ENCODE data around the gene ANXA6. TPM values are rescaled to one million over a fixed set of nuclear protein-coding genes. Genes with fewer than 3 reads are reported as not detected.
A peak's percentile ranks its signal among the peaks of the same experiment; 100 is the strongest.

ANXA6 gene
- 245 and 254 TPM in 2 replicates for total RNA-seq
- long read RNA-seq, transcript ANXA6-201 (26 exons, 2,593 nt) = major isoform, 798 of 1,041 reads
- long read RNA-seq, partial matches to known transcripts = 211 of 1,041 reads
- long read RNA-seq, other reads (novel, unspliced or antisense) = 32 of 1,041 reads

DNA sequence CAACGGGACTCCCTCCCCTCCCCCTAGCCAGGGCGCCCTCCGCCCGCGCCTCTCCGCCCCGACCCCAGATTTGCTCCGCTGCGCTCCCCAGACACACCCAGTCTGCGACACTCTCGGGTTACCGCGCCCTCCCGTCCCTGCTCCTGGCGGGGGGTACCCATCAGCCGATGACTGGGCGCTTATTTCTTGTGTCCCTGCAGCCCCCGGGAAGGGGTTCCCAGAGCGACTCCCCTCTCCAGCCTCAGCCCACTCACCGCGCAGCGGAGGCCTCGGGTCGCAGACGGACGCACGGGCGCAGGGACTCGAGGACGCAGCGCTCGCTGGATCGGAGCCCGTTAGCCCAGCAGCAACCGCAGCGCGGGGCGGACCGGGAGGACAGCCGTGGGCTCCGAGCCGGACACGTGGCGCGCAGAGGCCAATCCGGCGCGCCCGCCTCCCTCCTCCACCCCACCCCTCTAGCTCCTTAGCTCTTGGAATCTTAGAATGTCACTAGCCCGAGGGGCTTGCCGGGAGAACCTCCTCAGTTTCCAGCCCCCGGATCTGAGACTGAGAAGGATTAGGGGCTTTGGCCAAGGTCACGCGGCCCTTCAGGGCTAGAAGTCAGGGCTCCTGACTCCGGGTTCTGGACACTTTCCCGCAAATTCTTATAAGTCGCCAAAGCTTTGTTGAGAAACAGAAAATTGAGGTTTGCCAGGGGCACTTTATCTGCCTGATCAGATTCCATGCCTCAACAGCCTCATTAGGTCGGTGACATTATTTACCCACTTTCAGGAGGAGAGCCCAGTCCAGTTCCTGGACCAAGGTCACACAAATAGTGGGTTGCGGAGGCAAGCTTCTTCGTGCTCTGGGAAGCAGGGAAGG lies at the start of gene ANXA6:
TSS of gene ANXA6 (minus strand) at position 354 of the 861 bp plus-strand sequence. CDS start 9,878 bp downstream, outside the sequence.
- Mint-ChIP-seq H3K36me3 (ENCODE audit: unreplicated experiment) (no peaks in the 10 kb centered on the region), H3K4me3 (ENCODE audit: unreplicated experiment) (peak within 1 kb of the TSS; percentile 86), H3K9me3 (ENCODE audit: unreplicated experiment) (no peaks in the 10 kb centered on the region), H3K27ac (ENCODE audit: unreplicated experiment) (peak within 1 kb of the TSS; percentile 91), H3K4me1 (ENCODE audit: unreplicated experiment) (peaks cover 42% of the 10 kb centered on the region), H3K27me3 (ENCODE audit: unreplicated experiment) (peaks cover 2% of the 10 kb centered on the region)
- TF ChIP-seq, protein P1, sequence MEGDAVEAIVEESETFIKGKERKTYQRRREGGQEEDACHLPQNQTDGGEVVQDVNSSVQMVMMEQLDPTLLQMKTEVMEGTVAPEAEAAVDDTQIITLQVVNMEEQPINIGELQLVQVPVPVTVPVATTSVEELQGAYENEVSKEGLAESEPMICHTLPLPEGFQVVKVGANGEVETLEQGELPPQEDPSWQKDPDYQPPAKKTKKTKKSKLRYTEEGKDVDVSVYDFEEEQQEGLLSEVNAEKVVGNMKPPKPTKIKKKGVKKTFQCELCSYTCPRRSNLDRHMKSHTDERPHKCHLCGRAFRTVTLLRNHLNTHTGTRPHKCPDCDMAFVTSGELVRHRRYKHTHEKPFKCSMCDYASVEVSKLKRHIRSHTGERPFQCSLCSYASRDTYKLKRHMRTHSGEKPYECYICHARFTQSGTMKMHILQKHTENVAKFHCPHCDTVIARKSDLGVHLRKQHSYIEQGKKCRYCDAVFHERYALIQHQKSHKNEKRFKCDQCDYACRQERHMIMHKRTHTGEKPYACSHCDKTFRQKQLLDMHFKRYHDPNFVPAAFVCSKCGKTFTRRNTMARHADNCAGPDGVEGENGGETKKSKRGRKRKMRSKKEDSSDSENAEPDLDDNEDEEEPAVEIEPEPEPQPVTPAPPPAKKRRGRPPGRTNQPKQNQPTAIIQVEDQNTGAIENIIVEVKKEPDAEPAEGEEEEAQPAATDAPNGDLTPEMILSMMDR (IDR thresholded peaks at IDR 0.05) = no peak
- peak; percentile 92 for DNase-seq (ENCODE audit: extremely low spot score, unreplicated experiment)

DNA sequence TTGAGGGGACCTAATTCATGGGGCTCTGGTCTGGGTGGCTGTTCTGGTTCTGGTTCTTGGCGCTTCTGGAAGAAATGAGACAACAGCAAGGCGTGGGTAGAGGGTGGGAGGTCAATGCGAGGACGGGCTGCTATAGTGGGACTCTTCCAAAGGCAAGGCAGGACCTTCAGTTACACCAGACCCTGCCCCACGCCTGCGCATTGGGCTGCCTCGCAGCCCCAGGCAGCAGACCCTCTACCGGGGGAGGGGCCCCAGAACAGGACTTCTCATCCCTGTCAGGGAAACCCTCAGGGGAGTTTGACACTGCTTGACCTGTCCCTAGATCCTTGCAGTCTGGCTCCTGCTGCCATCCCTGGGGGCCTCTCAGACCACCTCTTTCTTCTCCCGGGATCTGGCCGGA lies 47.8 kb upstream of the ANXA6 start:
- Mint-ChIP-seq H3K36me3 (ENCODE audit: unreplicated experiment) (no peaks in the 10 kb centered on the region), H3K27me3 (ENCODE audit: unreplicated experiment) (peaks cover 11% of the 10 kb centered on the region), H3K4me3 (ENCODE audit: unreplicated experiment) (no peak overlapping the region), H3K9me3 (ENCODE audit: unreplicated experiment) (no peaks in the 10 kb centered on the region), H3K4me1 (ENCODE audit: unreplicated experiment) (no peaks in the 10 kb centered on the region), H3K27ac (ENCODE audit: unreplicated experiment) (no peak overlapping the region)
- TF ChIP-seq, protein P1 (IDR thresholded peaks at IDR 0.05) = no peak
- DNase-seq (ENCODE audit: extremely low spot score, unreplicated experiment) = peak; percentile 73

DNA sequence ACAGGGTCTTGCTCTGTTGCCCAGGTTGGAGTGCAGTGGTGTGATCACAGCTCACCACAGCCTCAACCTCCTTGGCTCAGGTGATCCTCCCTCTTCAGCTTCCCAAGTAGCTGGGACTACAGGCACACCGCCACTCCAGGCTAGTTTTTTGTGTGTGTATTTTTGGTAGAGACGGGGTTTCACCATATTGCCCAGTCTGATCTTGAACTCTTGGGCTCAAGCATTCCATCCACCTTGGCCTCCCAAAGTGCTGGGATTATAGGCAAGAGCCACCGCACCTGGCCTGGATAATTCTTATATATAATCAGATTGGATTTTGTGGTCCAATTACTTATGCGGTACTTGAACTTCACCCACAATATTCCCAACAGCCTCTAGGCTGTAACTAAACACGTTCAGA lies 46.5 kb upstream of the ANXA6 start:
- Mint-ChIP-seq H3K36me3 (ENCODE audit: unreplicated experiment) (no peaks in the 10 kb centered on the region), H3K27ac (ENCODE audit: unreplicated experiment) (no peak overlapping the region), H3K9me3 (ENCODE audit: unreplicated experiment) (no peaks in the 10 kb centered on the region), H3K4me3 (ENCODE audit: unreplicated experiment) (no peak overlapping the region), H3K27me3 (ENCODE audit: unreplicated experiment) (peaks cover 14% of the 10 kb centered on the region), H3K4me1 (ENCODE audit: unreplicated experiment) (no peaks in the 10 kb centered on the region)
- TF ChIP-seq, protein P1 (IDR thresholded peaks at IDR 0.05) = no peak
- peak; percentile 40 for DNase-seq (ENCODE audit: extremely low spot score, unreplicated experiment)

DNA sequence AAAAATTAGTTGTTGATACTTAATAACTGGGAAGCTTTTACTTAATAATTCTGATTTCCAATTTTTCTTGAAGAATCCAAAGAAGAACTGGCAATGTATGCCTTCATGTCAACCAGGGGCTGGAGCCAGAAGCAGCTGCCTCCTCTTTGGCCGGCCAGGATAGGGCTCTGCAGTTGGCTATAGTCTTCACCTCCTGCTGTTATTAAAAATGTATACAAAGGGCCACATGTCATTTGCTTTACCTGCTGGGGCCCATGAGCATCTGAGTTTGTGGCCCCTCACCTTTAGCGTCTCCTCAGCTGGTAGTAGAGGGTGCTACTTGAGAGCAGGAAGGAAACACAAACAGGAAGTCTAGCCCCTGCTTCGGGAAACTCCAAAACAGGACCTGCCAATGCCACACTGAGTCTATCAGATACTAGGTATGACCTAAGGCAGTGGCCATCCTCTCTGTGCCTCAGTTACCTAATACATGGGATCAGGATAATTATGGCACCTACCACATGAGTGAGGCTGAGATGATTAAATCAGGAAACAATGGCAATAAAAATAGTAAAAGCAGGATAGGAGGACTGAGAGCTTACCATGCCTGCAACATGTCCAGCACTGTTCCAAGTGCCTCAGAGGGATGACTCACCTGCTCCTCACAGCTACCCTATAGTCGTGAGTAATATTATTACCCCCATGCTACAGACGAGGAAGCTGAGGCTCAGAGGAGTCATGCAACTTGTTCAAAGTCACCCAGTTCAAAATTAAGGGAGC lies 45.0 kb upstream of the ANXA6 start:
- TF ChIP-seq, protein P1 (IDR thresholded peaks at IDR 0.05) = no peak
- H3K4me1 Mint-ChIP-seq (ENCODE audit: unreplicated experiment) = no peaks in the 10 kb centered on the region
- no peaks in the 10 kb centered on the region for H3K36me3 Mint-ChIP-seq (ENCODE audit: unreplicated experiment)
- no peak overlapping the region for H3K27ac Mint-ChIP-seq (ENCODE audit: unreplicated experiment)
- peak; percentile 38 for DNase-seq (ENCODE audit: extremely low spot score, unreplicated experiment)
- H3K4me3 Mint-ChIP-seq (ENCODE audit: unreplicated experiment) = no peak overlapping the region
- no peaks in the 10 kb centered on the region for H3K9me3 Mint-ChIP-seq (ENCODE audit: unreplicated experiment)
- peaks cover 21% of the 10 kb centered on the region for H3K27me3 Mint-ChIP-seq (ENCODE audit: unreplicated experiment)

Data from osteocyte (in vitro differentiated cells).